ENCODE data around the gene IGFBP5. TPM values are rescaled to one million over a fixed set of nuclear protein-coding genes. Genes with fewer than 3 reads are reported as not detected.

Gene IGFBP5
- total and polyA plus RNA-seq, 9 of the 15 experiments (the other 6 are each of a cell fraction or from before 2014, with no cell fraction given), result 0.01 to 1.9 (median 0.03) TPM; not detected in 6

DNA sequence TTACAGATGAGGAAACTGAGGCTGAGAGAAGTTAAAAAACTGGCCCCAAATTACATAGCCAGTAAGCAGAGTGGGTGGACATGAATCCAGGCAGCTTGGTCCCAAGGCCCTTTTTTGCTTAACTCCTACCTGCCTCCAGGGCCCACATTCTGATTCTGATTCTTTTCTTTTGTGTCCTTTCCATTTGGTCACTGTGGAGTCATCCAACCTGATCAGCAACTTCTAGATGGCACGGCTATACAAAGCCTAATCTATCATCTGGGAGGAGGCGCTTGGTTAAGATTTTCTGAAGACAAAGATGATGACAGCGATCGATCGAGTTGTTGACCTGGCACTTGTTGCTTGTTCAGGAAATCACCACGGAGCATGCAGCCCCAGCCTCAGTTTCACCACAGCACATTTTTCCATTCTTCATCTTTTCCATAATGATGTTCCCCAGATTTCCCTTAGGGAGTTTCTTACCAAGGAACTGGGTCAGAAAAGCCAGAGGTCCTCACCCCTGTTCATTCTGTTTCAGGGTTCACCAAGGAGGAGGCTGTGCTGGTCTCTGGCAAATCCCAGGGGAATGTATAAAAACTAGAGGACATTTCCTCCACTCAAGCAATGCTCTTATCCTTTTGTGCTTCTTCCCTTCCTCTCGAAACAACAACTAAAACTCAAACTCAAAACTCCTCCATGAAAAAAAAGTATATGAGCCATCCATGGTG is 69.0 kb downstream of the IGFBP5 start:
- TF ChIP-seq CREBBP (IDR thresholded peaks at IDR 0.05; ENCODE audit: low read depth, low read length) (no peak), IRF9 (tag; IDR thresholded peaks at IDR 0.05) (no peak), ZNF586 (CRISPR knock-in tag; conservative IDR thresholded peaks at IDR 0.05) (no peak), MAZ (CRISPR knock-in tag; conservative IDR thresholded peaks at IDR 0.05 in 1 of 2, IDR thresholded peaks at IDR 0.05 in 1 of 2) (no peak), SP2 (IDR thresholded peaks at IDR 0.05; ENCODE audit: extremely low read depth, low read depth, low read length, poor library complexity, severe bottlenecking) (no peak), ZNF311 (CRISPR knock-in tag; IDR thresholded peaks at IDR 0.05) (no peak), SRSF9 (IDR thresholded peaks at IDR 0.05; ENCODE audit: borderline replicate concordance, low read depth, low read length) (no peak)
- TF ChIP-seq, protein P1, sequence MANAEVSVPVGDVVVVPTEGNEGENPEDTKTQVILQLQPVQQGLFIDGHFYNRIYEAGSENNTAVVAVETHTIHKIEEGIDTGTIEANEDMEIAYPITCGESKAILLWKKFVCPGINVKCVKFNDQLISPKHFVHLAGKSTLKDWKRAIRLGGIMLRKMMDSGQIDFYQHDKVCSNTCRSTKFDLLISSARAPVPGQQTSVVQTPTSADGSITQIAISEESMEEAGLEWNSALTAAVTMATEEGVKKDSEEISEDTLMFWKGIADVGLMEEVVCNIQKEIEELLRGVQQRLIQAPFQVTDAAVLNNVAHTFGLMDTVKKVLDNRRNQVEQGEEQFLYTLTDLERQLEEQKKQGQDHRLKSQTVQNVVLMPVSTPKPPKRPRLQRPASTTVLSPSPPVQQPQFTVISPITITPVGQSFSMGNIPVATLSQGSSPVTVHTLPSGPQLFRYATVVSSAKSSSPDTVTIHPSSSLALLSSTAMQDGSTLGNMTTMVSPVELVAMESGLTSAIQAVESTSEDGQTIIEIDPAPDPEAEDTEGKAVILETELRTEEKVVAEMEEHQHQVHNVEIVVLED (CRISPR knock-in tag; IDR thresholded peaks at IDR 0.05), result no peak
- Histone ChIP-seq H3K4me1 (replicated peaks in 1 of 2; ENCODE audit: control insufficient read depth in 2 of 2, insufficient read depth in 2 of 2, low read length in 2 of 2) (no peaks in the 10 kb centered on the region), H3K36me3 (ENCODE audit: control insufficient read depth, insufficient read depth, low read length) (no peaks in the 10 kb centered on the region), H3K27ac (ENCODE audit: extremely low read depth, low read depth, low read length) (no peak overlapping the region), H3K79me2 (ENCODE audit: control insufficient read depth, insufficient read depth, low read length) (no peaks in the 10 kb centered on the region), H3K4me2 (ENCODE audit: insufficient read depth, low read length) (no peak overlapping the region), H4K20me1 (replicated peaks; ENCODE audit: control insufficient read depth, insufficient read depth, low read length) (no peaks in the 10 kb centered on the region), H3K27me3 (ENCODE audit: control insufficient read depth in 2 of 2, insufficient read depth in 2 of 2, low read length in 2 of 2) (peaks cover 0 to 8% of the 10 kb centered on the region in 2 experiments; a peak in 4 of 5 replicates), H3K4me3 (no peak overlapping the region), H3K9me3 (replicated peaks; ENCODE audit: control insufficient read depth, insufficient read depth, low read depth, low read length) (no peaks in the 10 kb centered on the region; the same call in 1 of the 2 replicates), H3K9ac (ENCODE audit: insufficient read depth in 1 of 2, low read depth in 2 of 2, low read length in 2 of 2) (no peak overlapping the region), H3K9me1 (ENCODE audit: control insufficient read depth, insufficient read depth, low read length) (no peaks in the 10 kb centered on the region), H2AFZ (ENCODE audit: low read depth, low read length) (no peak overlapping the region)
- no TSS peak for BruUV-seq (replicated peaks)
- in situ Hi-C loops (cut with MboI) (no loop called here), intact Hi-C loops (cut with micrococcal nuclease) (no loop called here)
- FAIRE-seq (no peak), ATAC-seq (no peak), DNase-seq (ENCODE audit: extremely low read depth in 1 of 4, low spot score in 3 of 4) (no peak)
- ChIA-PET POLR2A (no interaction called here), CTCF (ENCODE audit: low intra/inter-chr PET ratio) (no interaction called here)
- 3% methylated on average over 6 of the region's 7 CpGs for WGBS (ENCODE audit: insufficient coverage, low coverage, missing lambda C conversion rate)

Measured in K562 (cell line).